Smooth muscle cell (in vitro differentiated cells): ENCODE data around the gene DDX10. TPM values are rescaled to one million over a fixed set of nuclear protein-coding genes. Genes with fewer than 3 reads are reported as not detected.

Source experiments
- DNase-seq: peaks from one replicate; lab custom pipeline; 2025; ENCODE audit not compliant: unreplicated experiment; lab: John Stamatoyannopoulos, UW
- H2AFZ ChIP-seq: fragments of 200-600 bp; sonication (generic); 2 replicates; pipeline ENCODE4 v1.6.0; 2016; ENCODE audit warnings: antibody characterized with exemption, low read depth, mild to moderate bottlenecking
- H3F3A ChIP-seq: fragments of 200-600 bp; sonication (generic); 2 replicates; pipeline ENCODE4 v1.6.0; 2017; ENCODE audit warnings: antibody characterized with exemption, low read depth
- H3K27ac ChIP-seq: fragments of 200-600 bp; sonication (generic); 2 replicates; pipeline ENCODE4 v1.5.1; 2016; ENCODE audit warnings: low read depth, mild to moderate bottlenecking
- H3K27me3 ChIP-seq: fragments of 200-600 bp; sonication (generic); 2 replicates; pipeline ENCODE4 v1.6.1; 2016; ENCODE audit warnings: low read depth, mild to moderate bottlenecking
- H3K36me3 ChIP-seq: fragments of 200-600 bp; sonication (generic); 2 replicates; pipeline ENCODE4 v1.5.1; 2016; ENCODE audit warnings: low read depth
- H3K4me1 ChIP-seq: fragments of 200-600 bp; sonication (generic); 2 replicates; pipeline ENCODE4 v1.5.1; 2016; ENCODE audit warnings: low read depth
- H3K4me2 ChIP-seq: fragments of 200-600 bp; sonication (generic); 2 replicates; pipeline ENCODE4 v1.6.0; 2016; ENCODE audit warnings: mild to moderate bottlenecking
- H3K4me3 ChIP-seq: fragments of 200-600 bp; sonication (generic); 2 replicates; pipeline ENCODE4 v1.5.1; 2016; ENCODE audit warnings: mild to moderate bottlenecking
- H3K79me2 ChIP-seq: fragments of 200-600 bp; sonication (generic); 2 replicates; pipeline ENCODE4 v1.6.0; 2016; ENCODE audit warnings: low read depth, mild to moderate bottlenecking
- H3K9ac ChIP-seq: fragments of 200-600 bp; sonication (generic); 2 replicates; pipeline ENCODE4 v1.6.0; 2016; ENCODE audit warnings: low read depth
- H3K9me3 ChIP-seq: fragments of 200-600 bp; sonication (generic); replicated peaks from 2 replicates; pipeline ENCODE4 v1.5.1; 2016; ENCODE audit warnings: low read depth
- H4K20me1 ChIP-seq: fragments of 200-600 bp; sonication (generic); 2 replicates; pipeline ENCODE4 v1.6.0; 2016; ENCODE audit warnings: low read depth
- WGBS: methylation state at CpG from one replicate; pipeline ENCODE4 v1.1.7; 2016; ENCODE audit warnings: low lambda C conversion rate; 5-methylcytosine and 5-hydroxymethylcytosine counted together
- polyA plus RNA-seq: library from polyadenylated mRNA; unstranded; fragments of >200 nt; fragmentation: Nextera tagmentation; extraction: Ambion mirVana; gene quantifications from 2 replicates; pipeline ENCODE4 v1.2.1, GENCODE V29; 2016
- total RNA-seq: library from RNA; depleted of rRNA; stranded (reverse); fragments of >200 nt; gene quantifications from 2 replicates; pipeline ENCODE4 v1.2.3, GENCODE V29; 2014
- TF ChIP-seq, protein P1 (sequence below): fragments of 200-600 bp; sonication (generic); IDR thresholded peaks from 2 replicates; pipeline ENCODE4 v1.5.1; 2017; ENCODE audit warnings: borderline replicate concordance, mild to moderate bottlenecking, antibody characterized with exemption; ENCODE audit not compliant: insufficient read depth, poor library complexity, severe bottlenecking

The DDX10 gene
- total and polyA plus RNA-seq, 2 experiments from 2014 or later, result 7.3 to 15.7 TPM

- H3K9me3 ChIP-seq, result no peaks in the 10 kb centered on the region
- no peak overlapping the region for H3K27ac ChIP-seq
- no peak overlapping the region for H3K4me3 ChIP-seq
- H3K36me3 ChIP-seq, result no peaks in the 10 kb centered on the region
- no peaks in the 10 kb centered on the region for H3F3A ChIP-seq
- TF ChIP-seq, protein P1, sequence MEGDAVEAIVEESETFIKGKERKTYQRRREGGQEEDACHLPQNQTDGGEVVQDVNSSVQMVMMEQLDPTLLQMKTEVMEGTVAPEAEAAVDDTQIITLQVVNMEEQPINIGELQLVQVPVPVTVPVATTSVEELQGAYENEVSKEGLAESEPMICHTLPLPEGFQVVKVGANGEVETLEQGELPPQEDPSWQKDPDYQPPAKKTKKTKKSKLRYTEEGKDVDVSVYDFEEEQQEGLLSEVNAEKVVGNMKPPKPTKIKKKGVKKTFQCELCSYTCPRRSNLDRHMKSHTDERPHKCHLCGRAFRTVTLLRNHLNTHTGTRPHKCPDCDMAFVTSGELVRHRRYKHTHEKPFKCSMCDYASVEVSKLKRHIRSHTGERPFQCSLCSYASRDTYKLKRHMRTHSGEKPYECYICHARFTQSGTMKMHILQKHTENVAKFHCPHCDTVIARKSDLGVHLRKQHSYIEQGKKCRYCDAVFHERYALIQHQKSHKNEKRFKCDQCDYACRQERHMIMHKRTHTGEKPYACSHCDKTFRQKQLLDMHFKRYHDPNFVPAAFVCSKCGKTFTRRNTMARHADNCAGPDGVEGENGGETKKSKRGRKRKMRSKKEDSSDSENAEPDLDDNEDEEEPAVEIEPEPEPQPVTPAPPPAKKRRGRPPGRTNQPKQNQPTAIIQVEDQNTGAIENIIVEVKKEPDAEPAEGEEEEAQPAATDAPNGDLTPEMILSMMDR, result no peak
- H3K9ac ChIP-seq, result no peak overlapping the region
- no peak overlapping the region for H2AFZ ChIP-seq
- no peaks in the 10 kb centered on the region for H3K4me1 ChIP-seq
- H3K27me3 ChIP-seq, result no peaks in the 10 kb centered on the region
- H4K20me1 ChIP-seq, result no peaks in the 10 kb centered on the region
- H3K79me2 ChIP-seq, result no peaks in the 10 kb centered on the region
- H3K4me2 ChIP-seq, result no peak overlapping the region
- 89% methylated on average over 7 of the region's 7 CpGs for WGBS
- DNase-seq, result no peak
Measured at GRCh38 chr11:108836541-108836940, 171.7 kb downstream of the DDX10 start.

DNA sequence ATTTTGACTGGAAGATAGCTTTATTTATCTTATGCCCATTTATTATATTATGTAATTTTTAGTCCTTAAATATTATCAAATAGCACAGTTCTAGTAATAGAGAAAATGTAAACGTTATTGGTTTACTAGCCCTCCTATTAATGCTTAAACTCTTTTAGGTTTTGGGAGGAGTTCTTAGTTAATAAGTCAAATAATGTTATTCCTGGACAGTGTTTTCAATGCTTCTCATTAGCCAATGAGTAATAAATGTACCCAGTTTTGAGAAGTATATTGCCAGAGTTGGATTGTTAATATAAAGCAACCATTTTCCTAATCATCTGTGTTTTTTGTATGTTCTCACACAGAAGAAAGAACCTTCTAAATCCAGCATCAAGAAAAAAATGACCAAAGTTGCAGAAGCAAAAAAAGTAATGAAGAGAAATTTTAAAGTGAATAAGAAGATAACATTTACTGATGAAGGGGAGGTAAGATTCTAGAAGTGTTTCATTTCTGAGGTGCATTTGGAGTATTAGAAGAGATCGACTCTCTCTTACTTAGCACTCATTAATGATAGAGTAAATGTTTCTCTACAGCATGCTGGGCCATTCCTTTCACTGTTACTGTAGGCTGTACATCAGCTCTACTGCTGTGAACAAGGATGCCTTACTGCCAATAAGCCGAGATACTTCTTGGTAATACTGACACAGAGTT, 173.4 kb downstream of the DDX10 start:
- Histone ChIP-seq H4K20me1 (no peaks in the 10 kb centered on the region), H3K36me3 (no peaks in the 10 kb centered on the region), H3K4me1 (no peaks in the 10 kb centered on the region), H3K4me3 (no peak overlapping the region), H3K9me3 (no peaks in the 10 kb centered on the region), H3K79me2 (no peaks in the 10 kb centered on the region), H3K4me2 (no peak overlapping the region), H3K27ac (no peak overlapping the region), H3K9ac (no peak overlapping the region), H3F3A (no peaks in the 10 kb centered on the region), H2AFZ (no peak overlapping the region), H3K27me3 (no peaks in the 10 kb centered on the region)
- WGBS, result 95% methylated on average over 3 of the region's 3 CpGs
- DNase-seq, result no peak
- TF ChIP-seq, protein P1, result no peak

- Histone ChIP-seq H3K27ac (no peak overlapping the region), H3K79me2 (no peaks in the 10 kb centered on the region), H3K4me2 (no peak overlapping the region), H3K9ac (no peak overlapping the region), H2AFZ (no peak overlapping the region), H4K20me1 (no peaks in the 10 kb centered on the region), H3F3A (no peaks in the 10 kb centered on the region), H3K4me1 (no peaks in the 10 kb centered on the region), H3K4me3 (no peak overlapping the region), H3K9me3 (no peaks in the 10 kb centered on the region), H3K27me3 (no peaks in the 10 kb centered on the region), H3K36me3 (no peaks in the 10 kb centered on the region)
- DNase-seq, result no peak
- WGBS, result 94% methylated on average over 1 of the region's 1 CpG
- TF ChIP-seq, protein P1, result no peak
Measured at GRCh38 chr11:108838792-108839105, 173.9 kb downstream of the DDX10 start.

DNA sequence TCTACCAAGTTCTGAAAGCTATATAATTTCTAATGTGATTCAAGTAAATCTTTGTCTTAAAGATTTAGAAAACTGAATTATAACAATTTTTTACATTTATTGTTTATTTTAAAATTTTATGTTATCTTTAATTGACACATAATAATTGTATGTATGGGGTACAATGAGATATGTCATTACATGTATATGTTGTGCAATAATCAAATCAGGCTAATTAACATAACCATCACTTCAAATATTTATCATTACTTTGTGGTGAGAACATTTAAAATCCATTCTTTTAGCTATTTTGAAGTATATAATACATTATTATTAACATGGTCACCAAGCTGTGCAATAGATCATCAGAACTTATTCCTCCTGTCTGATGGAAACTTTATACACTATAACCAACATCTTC, 181.1 kb downstream of the DDX10 start:
- no peaks in the 10 kb centered on the region for H4K20me1 ChIP-seq
- H3K27me3 ChIP-seq, result no peaks in the 10 kb centered on the region
- H3K4me1 ChIP-seq, result no peaks in the 10 kb centered on the region
- H2AFZ ChIP-seq, result no peak overlapping the region
- H3K4me3 ChIP-seq, result no peak overlapping the region
- DNase-seq, result no peak
- no peak overlapping the region for H3K4me2 ChIP-seq
- TF ChIP-seq, protein P1, result no peak
- no peaks in the 10 kb centered on the region for H3K9me3 ChIP-seq
- no peak overlapping the region for H3K9ac ChIP-seq
- H3F3A ChIP-seq, result no peaks in the 10 kb centered on the region
- no peak overlapping the region for H3K27ac ChIP-seq
- no peaks in the 10 kb centered on the region for H3K36me3 ChIP-seq
- no peaks in the 10 kb centered on the region for H3K79me2 ChIP-seq
